ENCODE results near the gene NAIP. TPM values are rescaled to one million over a fixed set of nuclear protein-coding genes. Genes with fewer than 3 reads are reported as not detected.
"Not testable (repeated sequence)": the region's sequence is repeated elsewhere in the genome, so short reads cannot be mapped to it uniquely, and the experiment has no call there.

The NAIP gene
- total RNA-seq, 1 donor from 2014 or later = 7.2 TPM

DNA sequence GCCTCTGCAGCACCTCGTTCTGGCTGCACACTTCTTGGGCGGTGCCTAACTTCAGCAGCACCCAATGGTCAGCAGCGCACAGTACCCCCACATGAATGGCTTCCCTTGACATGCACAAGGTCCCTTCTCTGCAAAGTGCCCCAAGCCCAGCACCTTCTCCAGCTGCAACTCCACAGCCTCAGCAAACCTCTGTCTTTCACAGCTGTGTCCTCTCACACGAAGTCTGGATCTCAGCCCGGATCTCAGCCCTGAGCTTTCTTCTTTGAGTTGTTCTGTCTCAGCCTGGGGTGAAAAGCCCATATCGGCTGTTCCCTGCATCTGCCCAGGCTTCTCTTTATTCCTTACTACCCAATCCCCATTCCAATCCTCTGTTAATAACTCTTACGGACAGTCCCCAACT lies 57.9 kb downstream of the NAIP start:
- H3K4me3 Mint-ChIP-seq; H3K36me3 Mint-ChIP-seq (ENCODE audit: low read depth); DNase-seq; H3K9me3 Mint-ChIP-seq; H3K4me1 Mint-ChIP-seq; H3K27ac Mint-ChIP-seq; intact Hi-C loops (cut with micrococcal nuclease); H3K27me3 Mint-ChIP-seq: not testable (repeated sequence)

DNA sequence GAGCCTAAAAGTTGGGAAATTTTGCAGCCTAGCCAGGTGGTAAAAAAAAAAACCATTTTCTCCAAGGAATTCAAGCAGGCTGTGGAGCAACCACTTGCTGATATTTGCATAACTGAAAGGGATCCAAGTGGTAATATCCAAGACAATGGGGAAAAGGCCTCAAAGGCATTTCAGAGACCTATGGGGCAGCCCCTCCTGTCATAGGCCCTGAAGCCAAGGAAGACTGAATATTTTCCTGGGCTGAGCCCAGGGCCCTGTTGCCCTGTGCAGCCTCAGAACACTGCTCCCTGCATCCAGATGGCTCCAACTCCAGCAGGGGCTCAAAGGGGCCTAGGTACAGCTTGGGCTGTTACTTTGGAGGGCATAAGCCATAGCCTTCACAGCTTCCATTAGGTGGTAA lies 60.6 kb downstream of the NAIP start:
- H3K9me3 Mint-ChIP-seq; H3K4me3 Mint-ChIP-seq; H3K27me3 Mint-ChIP-seq; H3K27ac Mint-ChIP-seq; H3K4me1 Mint-ChIP-seq; H3K36me3 Mint-ChIP-seq (ENCODE audit: low read depth); DNase-seq; intact Hi-C loops (cut with micrococcal nuclease): not testable (repeated sequence)

DNA sequence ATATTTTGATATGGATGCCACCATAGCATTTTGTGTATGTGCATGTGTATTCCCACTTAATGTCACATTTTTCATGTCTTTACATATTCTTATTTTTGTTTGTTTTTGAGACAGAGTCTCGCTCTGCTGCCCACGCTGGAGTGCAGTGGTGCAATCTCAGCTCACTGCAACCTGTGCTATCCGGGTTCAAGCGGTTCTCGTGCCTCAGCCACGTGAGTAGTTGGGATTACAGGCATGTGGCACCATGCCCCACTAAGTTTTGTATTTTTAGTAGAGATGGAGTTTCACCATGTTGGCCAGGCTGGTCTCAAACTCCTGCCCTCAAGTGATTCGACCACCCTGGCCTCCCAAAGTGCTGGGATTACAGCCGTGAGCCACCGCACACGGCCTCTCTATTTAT lies 72.1 kb downstream of the NAIP start:
- H3K27ac Mint-ChIP-seq; H3K9me3 Mint-ChIP-seq; H3K27me3 Mint-ChIP-seq; intact Hi-C loops (cut with micrococcal nuclease); DNase-seq; H3K36me3 Mint-ChIP-seq (ENCODE audit: low read depth); H3K4me1 Mint-ChIP-seq; H3K4me3 Mint-ChIP-seq: not testable (repeated sequence)

DNA sequence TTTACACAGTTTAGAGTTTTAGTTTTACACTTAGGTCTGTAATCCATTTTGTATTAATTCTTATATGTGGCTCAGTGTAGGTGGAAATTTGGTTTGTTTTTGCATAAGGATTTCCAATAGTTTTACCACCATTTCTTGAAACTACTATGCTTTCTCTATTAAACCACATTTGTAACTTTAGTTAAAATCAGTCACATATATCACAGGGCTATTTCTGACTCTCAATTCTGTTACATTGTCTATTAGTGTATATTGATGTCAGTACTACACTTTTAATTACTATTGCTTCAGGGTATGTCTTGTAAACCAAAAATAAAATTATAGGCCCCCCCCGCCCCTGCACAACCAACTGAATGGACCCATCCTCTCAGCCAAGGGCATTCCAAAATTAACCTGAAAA lies 92.6 kb downstream of the NAIP start:
- H3K27ac Mint-ChIP-seq; intact Hi-C loops (cut with micrococcal nuclease); H3K36me3 Mint-ChIP-seq (ENCODE audit: low read depth); DNase-seq; H3K4me3 Mint-ChIP-seq; H3K4me1 Mint-ChIP-seq; H3K27me3 Mint-ChIP-seq; H3K9me3 Mint-ChIP-seq: not testable (repeated sequence)

DNA sequence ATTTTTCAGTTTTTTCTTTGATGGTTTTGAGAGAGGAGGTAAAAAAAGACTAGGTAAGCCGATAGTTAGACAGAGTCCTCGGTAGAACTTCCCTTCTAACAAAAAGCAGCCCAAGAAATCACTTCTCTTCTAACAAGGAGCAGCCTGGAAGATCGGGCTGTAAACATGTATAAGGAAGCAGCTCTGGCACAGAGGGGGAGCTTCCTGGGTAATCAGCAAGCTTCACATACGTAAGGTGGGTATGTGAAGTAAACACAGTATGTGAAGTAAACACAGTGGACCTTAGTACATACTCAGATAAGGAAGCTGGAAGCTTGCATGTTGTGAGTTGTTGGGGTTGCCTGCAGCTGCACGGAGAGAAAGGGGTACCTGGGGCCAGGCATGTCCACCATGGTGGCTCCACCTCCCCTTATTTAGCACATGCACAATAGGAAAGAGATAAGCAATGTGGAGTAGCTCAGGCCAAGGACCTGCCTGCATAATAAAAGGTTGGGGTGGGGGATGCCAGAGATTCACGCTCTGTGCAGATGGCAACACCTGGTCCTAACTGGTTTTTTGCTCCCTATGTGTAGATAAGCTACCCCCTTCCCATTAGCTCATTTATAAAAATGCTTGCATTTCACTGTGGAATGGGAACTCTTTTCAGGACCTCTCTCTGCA lies 93.3 kb downstream of the NAIP start:
- H3K4me1 Mint-ChIP-seq; H3K27me3 Mint-ChIP-seq; DNase-seq; H3K9me3 Mint-ChIP-seq; H3K4me3 Mint-ChIP-seq; H3K36me3 Mint-ChIP-seq (ENCODE audit: low read depth); intact Hi-C loops (cut with micrococcal nuclease); H3K27ac Mint-ChIP-seq: not testable (repeated sequence)

DNA sequence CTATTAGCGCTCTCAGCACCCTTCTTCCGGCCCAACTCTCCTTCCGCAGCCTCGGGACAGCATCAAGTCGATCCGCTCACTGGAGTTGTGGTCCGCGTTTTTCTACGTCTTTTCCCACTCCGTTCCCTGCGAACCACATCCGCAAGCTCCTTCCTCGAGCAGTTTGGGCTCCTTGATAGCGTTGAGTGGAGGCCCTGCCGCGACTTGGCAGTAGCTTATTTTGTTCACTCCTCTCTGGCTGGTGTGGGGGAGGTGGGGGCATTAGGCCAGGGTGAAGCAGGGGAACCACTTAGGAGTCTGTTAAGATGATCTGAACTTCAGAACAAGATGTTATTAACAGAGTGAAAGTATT lies 100.0 kb downstream of the NAIP start:
- H3K4me1 Mint-ChIP-seq; intact Hi-C loops (cut with micrococcal nuclease); H3K27me3 Mint-ChIP-seq; H3K9me3 Mint-ChIP-seq; H3K36me3 Mint-ChIP-seq (ENCODE audit: low read depth); H3K27ac Mint-ChIP-seq; H3K4me3 Mint-ChIP-seq; DNase-seq: not testable (repeated sequence)

Other genes starting within 250 kb of the NAIP start
- 7.3 and 8.8 TPM in 2 replicates for gene SERF1A, start 124.7 kb downstream of the NAIP start, total RNA-seq
- 59.2 and 72.1 TPM in 2 replicates for gene SMN1, start 100.3 kb downstream of the NAIP start, total RNA-seq
- gene GTF2H2, start 42.3 kb upstream of the NAIP start, total RNA-seq = 37.2 and 41.1 TPM in 2 replicates

Measured in activated CD4-positive, alpha-beta T cell treated with anti-CD3 and anti-CD28 coated beads, Interleukin-2, amount 10 ng/mL, durations not matched to agents 24 days and 14 days (primary cell).